ENCODE measurements around the gene C12orf42. TPM values are rescaled to one million over a fixed set of nuclear protein-coding genes. Genes with fewer than 3 reads are reported as not detected.

C12orf42 gene
- total RNA-seq, 1 experiment from 2014 or later = 0.37 TPM

DNA sequence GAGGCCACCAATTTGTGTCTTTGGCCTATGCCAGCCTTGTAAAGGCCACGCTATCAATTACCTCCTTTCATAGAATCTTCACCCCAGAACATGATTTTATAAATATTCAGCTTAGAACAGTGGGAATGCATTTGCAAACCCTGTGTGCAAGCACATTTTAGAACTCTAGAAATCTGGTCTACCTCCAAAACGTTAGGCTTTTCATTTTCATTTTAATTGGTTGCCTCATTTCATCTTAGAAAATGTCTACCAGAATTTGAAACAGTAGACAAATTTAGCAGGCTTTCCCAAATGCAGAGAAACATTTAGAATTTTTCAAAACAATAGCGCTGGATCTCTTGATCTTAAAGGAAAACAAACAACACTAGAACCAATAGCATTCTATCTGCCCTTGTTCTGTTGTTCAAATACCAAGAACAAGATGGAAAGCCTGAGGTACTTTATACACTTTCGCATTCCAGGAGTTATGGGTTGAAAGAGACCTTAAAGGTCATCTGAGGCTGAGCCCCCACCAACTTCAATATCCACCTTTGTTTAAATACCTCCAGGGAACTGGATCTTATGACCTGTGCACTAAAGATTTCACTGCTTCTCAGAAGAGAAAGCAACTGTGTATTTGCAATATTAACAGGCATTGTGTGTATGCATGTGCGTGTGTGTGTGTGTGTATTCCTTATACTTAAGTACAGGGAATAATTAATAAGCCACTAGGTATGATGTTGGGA, 185.1 kb downstream of the C12orf42 start:
- TF ChIP-seq PRRX2 (CRISPR knock-in tag; IDR thresholded peaks at IDR 0.05) (no peak), SMAD4 (CRISPR knock-in tag; IDR thresholded peaks at IDR 0.05) (no peak), SMAD3 (CRISPR knock-in tag; IDR thresholded peaks at IDR 0.05; ENCODE audit: borderline replicate concordance) (no peak), NFYB (CRISPR knock-in tag; conservative IDR thresholded peaks at IDR 0.05; ENCODE audit: low read depth) (no peak), EMX1 (CRISPR knock-in tag; IDR thresholded peaks at IDR 0.05) (no peak), TCF7 (CRISPR knock-in tag; IDR thresholded peaks at IDR 0.05; ENCODE audit: low read depth) (no peak), TEAD4 (CRISPR knock-in tag; IDR thresholded peaks at IDR 0.05) (no peak), FOXP1 (CRISPR knock-in tag; IDR thresholded peaks at IDR 0.05; ENCODE audit: borderline replicate concordance) (no peak), GRHL2 (CRISPR knock-in tag; IDR thresholded peaks at IDR 0.05; ENCODE audit: insufficient replicate concordance, severe bottlenecking) (no peak), ZNF263 (CRISPR knock-in tag; IDR thresholded peaks at IDR 0.05; ENCODE audit: low read depth) (no peak), NR3C1 (CRISPR knock-in tag; conservative IDR thresholded peaks at IDR 0.05; ENCODE audit: low read depth) (no peak), ZNF671 (CRISPR knock-in tag; IDR thresholded peaks at IDR 0.05) (no peak), ZNF219 (CRISPR knock-in tag; IDR thresholded peaks at IDR 0.05; ENCODE audit: borderline replicate concordance) (no peak)
- TF ChIP-seq, protein P1, sequence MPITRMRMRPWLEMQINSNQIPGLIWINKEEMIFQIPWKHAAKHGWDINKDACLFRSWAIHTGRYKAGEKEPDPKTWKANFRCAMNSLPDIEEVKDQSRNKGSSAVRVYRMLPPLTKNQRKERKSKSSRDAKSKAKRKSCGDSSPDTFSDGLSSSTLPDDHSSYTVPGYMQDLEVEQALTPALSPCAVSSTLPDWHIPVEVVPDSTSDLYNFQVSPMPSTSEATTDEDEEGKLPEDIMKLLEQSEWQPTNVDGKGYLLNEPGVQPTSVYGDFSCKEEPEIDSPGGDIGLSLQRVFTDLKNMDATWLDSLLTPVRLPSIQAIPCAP (CRISPR knock-in tag; IDR thresholded peaks at IDR 0.05) = no peak
- TF ChIP-seq, protein P2, sequence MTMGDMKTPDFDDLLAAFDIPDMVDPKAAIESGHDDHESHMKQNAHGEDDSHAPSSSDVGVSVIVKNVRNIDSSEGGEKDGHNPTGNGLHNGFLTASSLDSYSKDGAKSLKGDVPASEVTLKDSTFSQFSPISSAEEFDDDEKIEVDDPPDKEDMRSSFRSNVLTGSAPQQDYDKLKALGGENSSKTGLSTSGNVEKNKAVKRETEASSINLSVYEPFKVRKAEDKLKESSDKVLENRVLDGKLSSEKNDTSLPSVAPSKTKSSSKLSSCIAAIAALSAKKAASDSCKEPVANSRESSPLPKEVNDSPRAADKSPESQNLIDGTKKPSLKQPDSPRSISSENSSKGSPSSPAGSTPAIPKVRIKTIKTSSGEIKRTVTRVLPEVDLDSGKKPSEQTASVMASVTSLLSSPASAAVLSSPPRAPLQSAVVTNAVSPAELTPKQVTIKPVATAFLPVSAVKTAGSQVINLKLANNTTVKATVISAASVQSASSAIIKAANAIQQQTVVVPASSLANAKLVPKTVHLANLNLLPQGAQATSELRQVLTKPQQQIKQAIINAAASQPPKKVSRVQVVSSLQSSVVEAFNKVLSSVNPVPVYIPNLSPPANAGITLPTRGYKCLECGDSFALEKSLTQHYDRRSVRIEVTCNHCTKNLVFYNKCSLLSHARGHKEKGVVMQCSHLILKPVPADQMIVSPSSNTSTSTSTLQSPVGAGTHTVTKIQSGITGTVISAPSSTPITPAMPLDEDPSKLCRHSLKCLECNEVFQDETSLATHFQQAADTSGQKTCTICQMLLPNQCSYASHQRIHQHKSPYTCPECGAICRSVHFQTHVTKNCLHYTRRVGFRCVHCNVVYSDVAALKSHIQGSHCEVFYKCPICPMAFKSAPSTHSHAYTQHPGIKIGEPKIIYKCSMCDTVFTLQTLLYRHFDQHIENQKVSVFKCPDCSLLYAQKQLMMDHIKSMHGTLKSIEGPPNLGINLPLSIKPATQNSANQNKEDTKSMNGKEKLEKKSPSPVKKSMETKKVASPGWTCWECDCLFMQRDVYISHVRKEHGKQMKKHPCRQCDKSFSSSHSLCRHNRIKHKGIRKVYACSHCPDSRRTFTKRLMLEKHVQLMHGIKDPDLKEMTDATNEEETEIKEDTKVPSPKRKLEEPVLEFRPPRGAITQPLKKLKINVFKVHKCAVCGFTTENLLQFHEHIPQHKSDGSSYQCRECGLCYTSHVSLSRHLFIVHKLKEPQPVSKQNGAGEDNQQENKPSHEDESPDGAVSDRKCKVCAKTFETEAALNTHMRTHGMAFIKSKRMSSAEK (CRISPR knock-in tag; IDR thresholded peaks at IDR 0.05; ENCODE audit: borderline replicate concordance) = no peak
- TF ChIP-seq, protein P3, sequence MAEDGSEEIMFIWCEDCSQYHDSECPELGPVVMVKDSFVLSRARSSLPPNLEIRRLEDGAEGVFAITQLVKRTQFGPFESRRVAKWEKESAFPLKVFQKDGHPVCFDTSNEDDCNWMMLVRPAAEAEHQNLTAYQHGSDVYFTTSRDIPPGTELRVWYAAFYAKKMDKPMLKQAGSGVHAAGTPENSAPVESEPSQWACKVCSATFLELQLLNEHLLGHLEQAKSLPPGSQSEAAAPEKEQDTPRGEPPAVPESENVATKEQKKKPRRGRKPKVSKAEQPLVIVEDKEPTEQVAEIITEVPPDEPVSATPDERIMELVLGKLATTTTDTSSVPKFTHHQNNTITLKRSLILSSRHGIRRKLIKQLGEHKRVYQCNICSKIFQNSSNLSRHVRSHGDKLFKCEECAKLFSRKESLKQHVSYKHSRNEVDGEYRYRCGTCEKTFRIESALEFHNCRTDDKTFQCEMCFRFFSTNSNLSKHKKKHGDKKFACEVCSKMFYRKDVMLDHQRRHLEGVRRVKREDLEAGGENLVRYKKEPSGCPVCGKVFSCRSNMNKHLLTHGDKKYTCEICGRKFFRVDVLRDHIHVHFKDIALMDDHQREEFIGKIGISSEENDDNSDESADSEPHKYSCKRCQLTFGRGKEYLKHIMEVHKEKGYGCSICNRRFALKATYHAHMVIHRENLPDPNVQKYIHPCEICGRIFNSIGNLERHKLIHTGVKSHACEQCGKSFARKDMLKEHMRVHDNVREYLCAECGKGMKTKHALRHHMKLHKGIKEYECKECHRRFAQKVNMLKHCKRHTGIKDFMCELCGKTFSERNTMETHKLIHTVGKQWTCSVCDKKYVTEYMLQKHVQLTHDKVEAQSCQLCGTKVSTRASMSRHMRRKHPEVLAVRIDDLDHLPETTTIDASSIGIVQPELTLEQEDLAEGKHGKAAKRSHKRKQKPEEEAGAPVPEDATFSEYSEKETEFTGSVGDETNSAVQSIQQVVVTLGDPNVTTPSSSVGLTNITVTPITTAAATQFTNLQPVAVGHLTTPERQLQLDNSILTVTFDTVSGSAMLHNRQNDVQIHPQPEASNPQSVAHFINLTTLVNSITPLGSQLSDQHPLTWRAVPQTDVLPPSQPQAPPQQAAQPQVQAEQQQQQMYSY (CRISPR knock-in tag; IDR thresholded peaks at IDR 0.05) = no peak
- TF ChIP-seq, protein P4, sequence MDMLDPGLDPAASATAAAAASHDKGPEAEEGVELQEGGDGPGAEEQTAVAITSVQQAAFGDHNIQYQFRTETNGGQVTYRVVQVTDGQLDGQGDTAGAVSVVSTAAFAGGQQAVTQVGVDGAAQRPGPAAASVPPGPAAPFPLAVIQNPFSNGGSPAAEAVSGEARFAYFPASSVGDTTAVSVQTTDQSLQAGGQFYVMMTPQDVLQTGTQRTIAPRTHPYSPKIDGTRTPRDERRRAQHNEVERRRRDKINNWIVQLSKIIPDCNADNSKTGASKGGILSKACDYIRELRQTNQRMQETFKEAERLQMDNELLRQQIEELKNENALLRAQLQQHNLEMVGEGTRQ (CRISPR knock-in tag; IDR thresholded peaks at IDR 0.05) = no peak
- no peak overlapping the region for H3K27ac Mint-ChIP-seq
- CTCF ChIA-PET = no interaction called here
- H3K36me3 Mint-ChIP-seq = no peaks in the 10 kb centered on the region
- no peaks in the 10 kb centered on the region for H3K4me1 Mint-ChIP-seq
- H3K27me3 Mint-ChIP-seq (ENCODE audit: low read depth) = no peaks in the 10 kb centered on the region
- POLR2A ChIA-PET = no interaction called here
- no peak for ATAC-seq
- no peak for DNase-seq (ENCODE audit: low spot score)
- no peak overlapping the region for H3K4me3 Mint-ChIP-seq
- H3K9me3 Mint-ChIP-seq = no peaks in the 10 kb centered on the region
